ENCODE measurements around the gene KRTAP10-10. TPM values are rescaled to one million over a fixed set of nuclear protein-coding genes. Genes with fewer than 3 reads are reported as not detected.
"Not testable (repeated sequence)": the region's sequence is repeated elsewhere in the genome, so short reads cannot be mapped to it uniquely, and the experiment has no call there.

Gene KRTAP10-10
- total RNA-seq, 1 experiment from 2014 or later: not detected

GRCh38 chr21:44609193-44609592 is 28.0 kb upstream of the KRTAP10-10 start:
- no peaks in the 10 kb centered on the region for H3K4me1 Mint-ChIP-seq (ENCODE audit: low read depth, unreplicated experiment)
- H3K27ac Mint-ChIP-seq (ENCODE audit: unreplicated experiment): no peak overlapping the region
- TF ChIP-seq CTCF (IDR thresholded peaks at IDR 0.05; ENCODE audit: insufficient read depth in 1 of 2, low read depth in 1 of 2, low read length in 1 of 2, severe bottlenecking in 1 of 2, unreplicated experiment in 1 of 2): no peak
- no peaks in the 10 kb centered on the region for H3K36me3 Mint-ChIP-seq (ENCODE audit: insufficient read depth, unreplicated experiment)
- peaks cover 41% of the 10 kb centered on the region for H3K9me3 Mint-ChIP-seq (ENCODE audit: unreplicated experiment)
- Histone ChIP-seq H3K9me3 (0 out of 2 replicates have a peak, but pooled peaks cover 5% of the 10 kb centered on the region), H3K36me3 (ENCODE audit: control insufficient read depth, insufficient read depth, low read length) (no peaks in the 10 kb centered on the region), H3K27me3 (replicated peaks; ENCODE audit: control insufficient read depth, insufficient read depth, low read length) (no peaks in the 10 kb centered on the region), H3K4me3 (ENCODE audit: low read depth, low read length) (no peak overlapping the region), H3K4me1 (no peaks in the 10 kb centered on the region)
- ChIA-PET CTCF (interaction anchor here (0.7 kb wide), 1 partner anchor 101 kb away, joined by 3 read pairs; no protein-coding TSS in a partner anchor), POLR2A (no interaction called here)
- DNase-seq: no peak
- no TSS peak for BruUV-seq (replicated peaks)
- intact Hi-C loops (cut with micrococcal nuclease; ENCODE audit: unreplicated experiment): no loop called here
- H3K4me3 Mint-ChIP-seq (ENCODE audit: unreplicated experiment): no peak overlapping the region
- peaks cover 3% of the 10 kb centered on the region for H3K27me3 Mint-ChIP-seq (ENCODE audit: insufficient read depth, unreplicated experiment)

- H3K27me3 Mint-ChIP-seq (ENCODE audit: insufficient read depth, unreplicated experiment); H3K36me3 Mint-ChIP-seq (ENCODE audit: insufficient read depth, unreplicated experiment); H3K27ac Mint-ChIP-seq (ENCODE audit: unreplicated experiment); CTCF ChIA-PET; H3K27me3 ChIP-seq (replicated peaks; ENCODE audit: control insufficient read depth, insufficient read depth, low read length); H3K4me1 Mint-ChIP-seq (ENCODE audit: low read depth, unreplicated experiment); POLR2A ChIA-PET; H3K9me3 ChIP-seq; H3K4me3 Mint-ChIP-seq (ENCODE audit: unreplicated experiment); BruUV-seq (replicated peaks); intact Hi-C loops (cut with micrococcal nuclease; ENCODE audit: unreplicated experiment); H3K36me3 ChIP-seq (ENCODE audit: control insufficient read depth, insufficient read depth, low read length); H3K4me3 ChIP-seq (ENCODE audit: low read depth, low read length); H3K4me1 ChIP-seq; DNase-seq: not testable (repeated sequence)
- peaks cover 41% of the 10 kb centered on the region for H3K9me3 Mint-ChIP-seq (ENCODE audit: unreplicated experiment)
These were observed 26.9 kb upstream of the KRTAP10-10 start for GRCh38 chr21:44610157-44610843.

GRCh38 chr21:44611551-44611950 is 25.6 kb upstream of the KRTAP10-10 start:
- no peak for TF ChIP-seq CTCF (IDR thresholded peaks at IDR 0.05; ENCODE audit: insufficient read depth in 1 of 2, low read depth in 1 of 2, low read length in 1 of 2, severe bottlenecking in 1 of 2, unreplicated experiment in 1 of 2)
- no peak for DNase-seq
- POLR2A ChIA-PET: no interaction called here
- no TSS peak for BruUV-seq (replicated peaks)
- Mint-ChIP-seq H3K36me3 (ENCODE audit: insufficient read depth, unreplicated experiment) (no peaks in the 10 kb centered on the region), H3K4me3 (ENCODE audit: unreplicated experiment) (no peak overlapping the region), H3K27me3 (ENCODE audit: insufficient read depth, unreplicated experiment) (peaks cover 6% of the 10 kb centered on the region), H3K4me1 (ENCODE audit: low read depth, unreplicated experiment) (no peaks in the 10 kb centered on the region), H3K9me3 (ENCODE audit: unreplicated experiment) (peaks cover 41% of the 10 kb centered on the region), H3K27ac (ENCODE audit: unreplicated experiment) (no peak overlapping the region)
- no peak overlapping the region for H3K4me3 ChIP-seq (ENCODE audit: low read depth, low read length)
- H3K27me3 ChIP-seq (replicated peaks; ENCODE audit: control insufficient read depth, insufficient read depth, low read length): no peaks in the 10 kb centered on the region
- CTCF ChIA-PET: no interaction called here
- H3K9me3 ChIP-seq: 0 out of 2 replicates have a peak, but pooled peaks cover 5% of the 10 kb centered on the region
- H3K4me1 ChIP-seq: no peaks in the 10 kb centered on the region
- intact Hi-C loops (cut with micrococcal nuclease; ENCODE audit: unreplicated experiment): no loop called here
- H3K36me3 ChIP-seq (ENCODE audit: control insufficient read depth, insufficient read depth, low read length): no peaks in the 10 kb centered on the region
